GM12872 (cell line): ENCODE results near the gene NEO1.

Source experiments
- TF ChIP-seq, protein P1 (sequence below): IDR thresholded peaks from 3 replicates; pipeline ENCODE4 v1.5.1; 2011; ENCODE audit warnings: low read depth, mild to moderate bottlenecking, low read length, moderate library complexity; ENCODE audit not compliant: insufficient read depth

NEO1 gene

GRCh38 chr15:73349191-73349590, 296.9 kb downstream of the NEO1 start:
- TF ChIP-seq, protein P1, sequence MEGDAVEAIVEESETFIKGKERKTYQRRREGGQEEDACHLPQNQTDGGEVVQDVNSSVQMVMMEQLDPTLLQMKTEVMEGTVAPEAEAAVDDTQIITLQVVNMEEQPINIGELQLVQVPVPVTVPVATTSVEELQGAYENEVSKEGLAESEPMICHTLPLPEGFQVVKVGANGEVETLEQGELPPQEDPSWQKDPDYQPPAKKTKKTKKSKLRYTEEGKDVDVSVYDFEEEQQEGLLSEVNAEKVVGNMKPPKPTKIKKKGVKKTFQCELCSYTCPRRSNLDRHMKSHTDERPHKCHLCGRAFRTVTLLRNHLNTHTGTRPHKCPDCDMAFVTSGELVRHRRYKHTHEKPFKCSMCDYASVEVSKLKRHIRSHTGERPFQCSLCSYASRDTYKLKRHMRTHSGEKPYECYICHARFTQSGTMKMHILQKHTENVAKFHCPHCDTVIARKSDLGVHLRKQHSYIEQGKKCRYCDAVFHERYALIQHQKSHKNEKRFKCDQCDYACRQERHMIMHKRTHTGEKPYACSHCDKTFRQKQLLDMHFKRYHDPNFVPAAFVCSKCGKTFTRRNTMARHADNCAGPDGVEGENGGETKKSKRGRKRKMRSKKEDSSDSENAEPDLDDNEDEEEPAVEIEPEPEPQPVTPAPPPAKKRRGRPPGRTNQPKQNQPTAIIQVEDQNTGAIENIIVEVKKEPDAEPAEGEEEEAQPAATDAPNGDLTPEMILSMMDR = no peak

DNA sequence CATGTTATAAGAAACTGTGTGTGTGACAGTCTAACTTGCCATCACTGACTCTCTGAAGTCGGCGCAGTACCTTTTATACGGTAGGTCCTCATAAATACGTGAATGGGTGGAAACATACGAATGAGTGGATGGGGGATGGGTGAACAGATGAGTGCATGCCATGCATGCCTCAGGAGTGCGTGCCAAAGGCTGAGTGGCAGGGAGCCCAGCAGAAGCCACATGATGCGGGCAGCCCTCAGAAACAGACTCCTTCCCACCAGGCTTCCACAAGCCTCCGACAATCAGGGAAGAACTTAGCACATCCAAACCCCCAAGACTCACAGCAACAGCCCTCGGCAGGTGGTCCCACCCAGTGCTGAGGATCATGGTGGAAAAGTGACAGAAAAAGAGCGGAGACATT, 299.8 kb downstream of the NEO1 start:
- TF ChIP-seq, protein P1 = no peak

GRCh38 chr15:73353734-73354133, 301.5 kb downstream of the NEO1 start:
- TF ChIP-seq, protein P1 = no peak

DNA sequence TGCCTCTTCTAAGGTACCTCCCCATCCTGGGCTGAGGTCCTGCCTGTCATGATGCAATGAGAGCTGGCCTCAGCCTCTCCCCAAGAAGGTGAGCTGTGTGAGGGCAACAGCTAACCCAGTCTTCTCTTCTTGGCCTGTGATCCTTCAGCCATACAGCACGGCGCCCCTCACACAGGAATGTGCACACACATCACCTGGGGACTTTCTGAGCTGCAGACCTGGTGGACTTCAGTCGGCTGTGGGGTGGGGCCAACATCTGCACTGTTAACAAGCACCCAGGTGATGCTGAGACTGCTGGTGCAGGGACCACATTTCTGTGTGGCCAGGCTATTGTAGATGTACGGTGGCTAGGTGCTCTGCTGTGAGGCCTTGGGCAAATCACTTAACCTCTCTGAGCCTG, 302.0 kb downstream of the NEO1 start:
- TF ChIP-seq, protein P1 = no peak
